ENCODE data around the gene DYNC1LI2. TPM values are rescaled to one million over a fixed set of nuclear protein-coding genes. Genes with fewer than 3 reads are reported as not detected.
A peak's percentile ranks its signal among the peaks of the same experiment; 100 is the strongest.

The DYNC1LI2 gene
- total and polyA plus RNA-seq, 9 of the 15 experiments (the other 6 are each of a cell fraction or from before 2014, with no cell fraction given): 5.1 to 48.9 (median 38.2) TPM

DNA sequence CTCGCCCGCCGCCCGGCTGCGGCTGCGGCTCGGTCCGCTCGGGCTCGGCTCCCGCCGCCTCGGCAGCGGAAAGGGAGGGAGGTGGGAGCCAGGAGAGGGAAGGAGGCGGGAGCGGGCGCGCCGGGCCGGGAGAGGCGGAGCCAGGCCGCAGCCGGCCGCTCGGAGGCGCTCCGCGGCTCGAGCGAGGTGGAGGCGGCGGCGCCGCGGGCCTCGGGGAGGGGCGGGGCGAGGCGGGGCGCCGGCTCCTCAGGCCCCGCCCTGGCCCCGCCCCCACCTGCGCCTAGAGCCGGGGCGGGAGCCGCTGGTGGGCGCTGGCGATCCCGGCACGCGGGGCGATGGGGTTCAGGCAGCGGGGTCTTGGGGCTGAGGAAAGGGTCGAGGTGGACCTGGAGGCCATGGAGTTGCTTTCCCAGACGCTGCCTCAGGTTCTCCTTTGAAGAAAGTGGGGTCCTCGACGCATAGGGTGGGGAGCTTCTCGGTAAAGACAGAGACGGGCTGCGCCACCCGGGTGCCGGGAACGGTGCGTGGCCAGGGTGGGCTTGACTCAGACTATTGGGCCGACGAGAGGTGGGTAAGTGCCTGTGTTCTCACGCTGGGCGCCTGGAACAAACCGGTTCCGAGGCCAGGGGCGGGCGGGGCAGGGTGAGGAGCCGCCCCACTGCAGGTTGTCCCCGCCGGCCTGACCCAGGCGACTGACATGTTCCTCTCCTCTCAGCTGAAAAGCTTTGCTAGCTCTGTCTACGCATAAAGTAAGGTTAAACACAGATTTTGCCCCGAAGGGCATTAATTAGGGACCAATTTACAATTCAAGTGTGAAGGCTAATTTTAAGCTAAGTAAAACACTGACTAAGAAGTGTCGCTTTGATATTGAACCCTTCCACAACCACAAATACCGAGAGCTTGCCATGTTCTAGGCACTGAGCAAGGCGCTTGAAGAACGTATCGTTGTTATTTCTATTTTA is 54.5 kb downstream of the DYNC1LI2 start, which contains the start of gene CMTM4 (continued):
- TF ChIP-seq MYC (IDR thresholded peaks at IDR 0.05; ENCODE audit: low read depth, low read length) (no peak), MYC (CRISPR knock-in tag; IDR thresholded peaks at IDR 0.05; ENCODE audit: borderline replicate concordance, low read depth) (peak; percentile 68; the same call in 1 of the 2 replicates), GTF2F1 (IDR thresholded peaks at IDR 0.05; ENCODE audit: low read depth, low read length) (no peak), CREB1 (IDR thresholded peaks at IDR 0.05) (no peak), CREB1 (CRISPR knock-in tag; IDR thresholded peaks at IDR 0.05) (peak; percentile 15; the same call in 1 of the 2 replicates), MBD2 (IDR thresholded peaks at IDR 0.05; ENCODE audit: borderline replicate concordance, low read depth) (no peak), RHOXF2B (CRISPR knock-in tag; conservative IDR thresholded peaks at IDR 0.05) (no peak), CHCHD3 (CRISPR knock-in tag; IDR thresholded peaks at IDR 0.05) (no peak), KLF13 (tag; IDR thresholded peaks at IDR 0.05; ENCODE audit: borderline replicate concordance, low read depth) (no peak), USF1 (CRISPR knock-in tag; IDR thresholded peaks at IDR 0.05) (no peak), GABPB2 (CRISPR knock-in tag; conservative IDR thresholded peaks at IDR 0.05) (no peak), CREBBP (IDR thresholded peaks at IDR 0.05; ENCODE audit: low read depth, low read length) (no peak), ZBTB49 (CRISPR knock-in tag; IDR thresholded peaks at IDR 0.05; ENCODE audit: borderline replicate concordance) (no peak), JUN (IDR thresholded peaks at IDR 0.05; ENCODE audit: borderline replicate concordance, low read depth, low read length) (no peak), JUN (CRISPR knock-in tag; IDR thresholded peaks at IDR 0.05; ENCODE audit: borderline replicate concordance) (no peak), POLR2G (IDR thresholded peaks at IDR 0.05; ENCODE audit: low read depth, low read length) (peak; percentile 78), OTX1 (CRISPR knock-in tag; IDR thresholded peaks at IDR 0.05) (no peak), GATAD2B (IDR thresholded peaks at IDR 0.05; ENCODE audit: borderline replicate concordance) (peak; percentile 52), YY1 (IDR thresholded peaks at IDR 0.05; ENCODE audit: borderline replicate concordance in 1 of 3, control insufficient read depth in 1 of 3, extremely low read depth in 1 of 3, insufficient read depth in 3 of 3, insufficient read length in 1 of 3, insufficient replicate concordance in 2 of 3, low read depth in 1 of 3, low read length in 2 of 3) (peak in 2 of 3 experiments; percentile 22 to 23), ZNF282 (CRISPR knock-in tag; IDR thresholded peaks at IDR 0.05) (no peak), ZSCAN29 (IDR thresholded peaks at IDR 0.05) (no peak), ELF4 (CRISPR knock-in tag; IDR thresholded peaks at IDR 0.05) (no peak), CREM (IDR thresholded peaks at IDR 0.05; ENCODE audit: low read depth) (0 out of 2 replicates have a peak, but pooled peaks have one; percentile 2), NFRKB (IDR thresholded peaks at IDR 0.05; ENCODE audit: low read depth) (no peak)
- TF ChIP-seq, protein P1, sequence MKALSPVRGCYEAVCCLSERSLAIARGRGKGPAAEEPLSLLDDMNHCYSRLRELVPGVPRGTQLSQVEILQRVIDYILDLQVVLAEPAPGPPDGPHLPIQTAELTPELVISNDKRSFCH (CRISPR knock-in tag; IDR thresholded peaks at IDR 0.05): no peak
- TF ChIP-seq, protein P1 (tag; IDR thresholded peaks at IDR 0.05): no peak

All from K562 (cell line).